ENCODE results near the gene RHOD. TPM values are rescaled to one million over a fixed set of nuclear protein-coding genes. Genes with fewer than 3 reads are reported as not detected.

RHOD gene
- total and polyA plus RNA-seq, 12 donors, result 21.9 to 103 (median 35.2) TPM

DNA sequence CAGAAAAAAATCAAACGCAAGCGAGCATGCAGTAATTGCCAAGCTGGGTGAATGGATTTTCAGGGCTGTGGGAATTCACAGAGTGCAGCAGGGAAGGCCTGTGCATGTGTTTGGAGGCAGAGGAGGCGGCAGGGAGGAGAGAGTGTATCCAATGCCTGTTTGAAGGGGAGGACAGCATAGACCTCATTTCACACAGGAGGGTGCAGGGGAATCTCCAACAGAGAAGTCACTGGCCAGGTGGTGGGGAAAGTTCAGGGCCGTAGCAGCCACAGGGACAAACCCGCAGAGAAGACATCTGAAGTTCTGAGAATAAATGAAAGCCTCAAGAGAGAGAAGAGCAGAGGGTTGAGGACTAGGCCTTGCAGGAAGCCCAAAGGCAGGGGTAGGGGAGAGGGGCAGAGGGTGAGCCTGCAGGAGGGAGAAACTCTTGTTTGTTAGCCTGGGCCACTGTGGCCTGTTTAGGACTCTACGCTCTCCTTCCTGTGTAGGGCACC, 43.2 kb downstream of the RHOD start:
- no peak overlapping the region for H3K27ac ChIP-seq
- WGBS, 2 donors, result 91 to 98% methylated on average over 6 of the region's 6 CpGs
- ATAC-seq, result no peak

GRCh38 chr11:67102664-67103063, 46.0 kb downstream of the RHOD start:
- TF ChIP-seq, protein P1, sequence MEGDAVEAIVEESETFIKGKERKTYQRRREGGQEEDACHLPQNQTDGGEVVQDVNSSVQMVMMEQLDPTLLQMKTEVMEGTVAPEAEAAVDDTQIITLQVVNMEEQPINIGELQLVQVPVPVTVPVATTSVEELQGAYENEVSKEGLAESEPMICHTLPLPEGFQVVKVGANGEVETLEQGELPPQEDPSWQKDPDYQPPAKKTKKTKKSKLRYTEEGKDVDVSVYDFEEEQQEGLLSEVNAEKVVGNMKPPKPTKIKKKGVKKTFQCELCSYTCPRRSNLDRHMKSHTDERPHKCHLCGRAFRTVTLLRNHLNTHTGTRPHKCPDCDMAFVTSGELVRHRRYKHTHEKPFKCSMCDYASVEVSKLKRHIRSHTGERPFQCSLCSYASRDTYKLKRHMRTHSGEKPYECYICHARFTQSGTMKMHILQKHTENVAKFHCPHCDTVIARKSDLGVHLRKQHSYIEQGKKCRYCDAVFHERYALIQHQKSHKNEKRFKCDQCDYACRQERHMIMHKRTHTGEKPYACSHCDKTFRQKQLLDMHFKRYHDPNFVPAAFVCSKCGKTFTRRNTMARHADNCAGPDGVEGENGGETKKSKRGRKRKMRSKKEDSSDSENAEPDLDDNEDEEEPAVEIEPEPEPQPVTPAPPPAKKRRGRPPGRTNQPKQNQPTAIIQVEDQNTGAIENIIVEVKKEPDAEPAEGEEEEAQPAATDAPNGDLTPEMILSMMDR (IDR thresholded peaks at IDR 0.05), result no peak
- ATAC-seq (no peak), DNase-seq (no peak)
- intact Hi-C loops (cut with DNase I), result no loop called here
- Histone ChIP-seq H3K36me3 (no peaks in the 10 kb centered on the region), H3K4me1 (peaks cover 0 to 6% (median 0%) of the 10 kb centered on the region in 9 donors), H3K9me3 (no peaks in the 10 kb centered on the region), H3K27ac (no peak overlapping the region), H3K27me3 (no peaks in the 10 kb centered on the region), H3K4me3 (no peak overlapping the region)
- WGBS, 2 donors, result 86 to 91% methylated on average over 8 of the region's 8 CpGs

More for the DNA sequence above, 43.2 kb downstream of the RHOD start:
- intact Hi-C loops (cut with DNase I), result loop anchor here in 1 of 10 donors (1.0 kb wide), 1 partner anchor 18 kb away; no protein-coding TSS in a partner anchor
- Histone ChIP-seq H3K4me3 (no peak overlapping the region), H3K27me3 (no peaks in the 10 kb centered on the region), H3K36me3 (no peaks in the 10 kb centered on the region), H3K4me1 (peaks cover 0 to 6% (median 0%) of the 10 kb centered on the region in 9 donors), H3K9me3 (no peaks in the 10 kb centered on the region)
- TF ChIP-seq, protein P1 (IDR thresholded peaks at IDR 0.05), result no peak
- no peak for DNase-seq

DNA sequence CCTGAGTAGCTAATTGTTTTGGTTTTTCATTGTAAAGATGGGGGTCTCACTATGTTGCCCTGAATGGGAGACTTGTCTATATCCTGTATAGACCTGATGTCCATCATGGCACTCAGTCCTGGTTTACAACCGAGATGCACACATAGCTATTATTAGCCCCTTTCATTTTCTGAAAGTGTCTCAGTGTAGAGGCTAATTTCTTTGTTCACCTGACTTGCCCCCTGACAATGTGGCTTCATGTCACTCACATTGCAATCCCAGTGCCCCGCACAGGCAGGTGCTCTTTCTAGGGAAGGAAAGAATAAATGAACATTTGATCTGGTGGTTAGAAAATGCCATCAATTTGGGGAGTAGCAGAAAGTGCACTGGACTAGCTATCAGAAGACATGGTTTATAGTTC, 49.3 kb downstream of the RHOD start:
- H3K9me3 ChIP-seq, result no peaks in the 10 kb centered on the region
- TF ChIP-seq, protein P1 (IDR thresholded peaks at IDR 0.05), result no peak
- no peak overlapping the region for H3K4me3 ChIP-seq
- DNase-seq (no peak), ATAC-seq (no peak)
- H3K36me3 ChIP-seq, result no peaks in the 10 kb centered on the region
- no peaks in the 10 kb centered on the region for H3K27me3 ChIP-seq
- WGBS, 2 donors, result 67 to 71% methylated on average over 2 of the region's 2 CpGs
- intact Hi-C loops (cut with DNase I), result no loop called here
- peaks cover 0 to 5% (median 2%) of the 10 kb centered on the region in 9 donors for H3K4me1 ChIP-seq
- H3K27ac ChIP-seq, result no peak overlapping the region

- ATAC-seq (peak in 3 of 8 donors; percentile 25 to 35 (median 27)), DNase-seq (no peak)
- Histone ChIP-seq H3K27me3 (no peaks in the 10 kb centered on the region), H3K27ac (no peak overlapping the region), H3K9me3 (no peaks in the 10 kb centered on the region), H3K4me3 (no peak overlapping the region), H3K36me3 (no peaks in the 10 kb centered on the region), H3K4me1 (peaks cover 0 to 28% (median 10%) of the 10 kb centered on the region in 9 donors)
- TF ChIP-seq, protein P1 (IDR thresholded peaks at IDR 0.05), result no peak
- 37 to 39% methylated on average over 1 of the region's 1 CpG for WGBS, 2 donors
- intact Hi-C loops (cut with DNase I), result no loop called here
Observed at GRCh38 chr11:67111261-67111660, 54.6 kb downstream of the RHOD start.

All from heart right ventricle (tissue), 16 donors.